CD4-positive, alpha-beta T cell (primary cell): Measurements from ENCODE around the gene ITGA6. TPM values are rescaled to one million over a fixed set of nuclear protein-coding genes. Genes with fewer than 3 reads are reported as not detected.

Experiments
- ATAC-seq: fragments of 200-7000 bp; cut with Tn5 transposase; one replicate; pipeline ENCODE4 v1.10.0; 2022; ENCODE audit warnings: mild to moderate bottlenecking; ENCODE audit not compliant: poor library complexity
- CTCF ChIA-PET: fragments of 350-600 bp; sonication (Branson Sonifier 250); formaldehyde crosslinking; loops from one replicate; lab custom pipeline; 2021; ENCODE audit warnings: antibody characterized with exemption, inconsistent platforms; lab: Charles Lee
- POLR2A ChIA-PET: fragments of 350-600 bp; sonication (Branson Sonifier 250); formaldehyde crosslinking; loops from one replicate; lab custom pipeline; 2021; ENCODE audit warnings: antibody characterized with exemption, inconsistent platforms; lab: Charles Lee
- DNase-seq, 14 experiments: peaks; one replicate each; pipeline ENCODE4 v3.0.0-alpha.2; 2013 to 2020; ENCODE audit warnings: mixed read lengths in 2 of 14
- H3K27ac ChIP-seq, 2 donors: one replicate each; pipeline versions ENCODE4 v1.5.1 to v1.7.0; 2013; ENCODE audit warnings: low read length in 2 of 2, low read depth in 1 of 2, mild to moderate bottlenecking in 1 of 2
- H3K27me3 ChIP-seq, 2 experiments: 1 replicate in 1 of 2; 2 replicates in 1 of 2; pipeline versions ENCODE4 v1.6.1 to v1.7.0; 2013; ENCODE audit warnings: low read length in 2 of 2, control low read depth in 1 of 2, mild to moderate bottlenecking in 1 of 2, moderate library complexity in 1 of 2; ENCODE audit not compliant: insufficient read depth in 2 of 2, control insufficient read depth in 1 of 2
- H3K36me3 ChIP-seq: one replicate; pipeline ENCODE4 v1.6.1; 2013; ENCODE audit warnings: low read length, control low read depth; ENCODE audit not compliant: insufficient read depth
- H3K4me1 ChIP-seq: one replicate; pipeline ENCODE4 v1.6.1; 2013; ENCODE audit warnings: low read length, control low read depth; ENCODE audit not compliant: insufficient read depth
- H3K4me3 ChIP-seq: one replicate; pipeline ENCODE4 v1.5.1; 2013; ENCODE audit warnings: mild to moderate bottlenecking, low read length, moderate library complexity
- H3K9me3 ChIP-seq, 2 experiments: 1 replicate in 1 of 2; 2 replicates in 1 of 2; pipeline versions ENCODE4 v1.6.1 to v1.7.0; 2013; ENCODE audit warnings: low read length in 2 of 2, mild to moderate bottlenecking in 2 of 2, control low read depth in 1 of 2, moderate library complexity in 1 of 2; ENCODE audit not compliant: control insufficient read depth in 1 of 2, insufficient read depth in 1 of 2
- H3K27ac Mint-ChIP-seq: one replicate; pipeline ENCODE4 v1.8.0; 2020; ENCODE audit warnings: mixed read lengths
- H3K27me3 Mint-ChIP-seq: one replicate; pipeline ENCODE4 v1.8.0; 2021; ENCODE audit warnings: mixed read lengths
- H3K36me3 Mint-ChIP-seq: one replicate; pipeline ENCODE4 v1.8.0; 2021; ENCODE audit warnings: low read depth, mixed read lengths
- H3K4me1 Mint-ChIP-seq: one replicate; pipeline ENCODE4 v1.8.0; 2021; ENCODE audit warnings: low read depth, mixed read lengths
- H3K4me3 Mint-ChIP-seq: one replicate; pipeline ENCODE4 v1.8.0; 2020; ENCODE audit warnings: mild to moderate bottlenecking, mixed read lengths
- H3K9me3 Mint-ChIP-seq: one replicate; pipeline ENCODE4 v1.8.0; 2020; ENCODE audit warnings: mixed read lengths
- CTCF ChIP-seq: fragments of 200-600 bp; IDR thresholded peaks from one replicate; pipeline ENCODE4 v1.8.0; 2022; ENCODE audit warnings: antibody characterized with exemption, mild to moderate bottlenecking
- intact Hi-C, 2 experiments: fragments of 100-400 bp; cut with DNase I in 1 of 2; cut with micrococcal nuclease in 1 of 2; formaldehyde crosslinking; loops; one replicate each; pipeline versions ENCODE4 v1.15.1 to v1.9.0; 2023 to 2025; cut with DNase I, micrococcal nuclease
- total RNA-seq, 174 experiments: library from RNA in 2 of 174; stranded (reverse) in 2 of 174; gene quantifications; one replicate each; pipeline ENCODE4 v1.2.3 and lab custom pipeline; 2021 to 2026

ITGA6 gene
- total RNA-seq, 2 experiments from 2014 or later = 53.5 to 58.0 TPM

GRCh38 chr2:172513524-172513900 is 86.1 kb downstream of the ITGA6 start:
- no peak for TF ChIP-seq CTCF
- ATAC-seq = no peak
- peaks cover 19 to 22% of the 10 kb centered on the region in 2 experiments for H3K9me3 ChIP-seq
- DNase-seq = no peak
- H3K27me3 Mint-ChIP-seq = no peaks in the 10 kb centered on the region
- ChIA-PET CTCF (no interaction called here), POLR2A (interaction anchor here (5.0 kb wide), 1 partner anchor 16 kb away, joined by 23 read pairs; no protein-coding TSS in a partner anchor)
- H3K9me3 Mint-ChIP-seq = no peaks in the 10 kb centered on the region
- no peaks in the 10 kb centered on the region for H3K27me3 ChIP-seq
- peaks cover 30% of the 10 kb centered on the region for H3K4me1 Mint-ChIP-seq
- H3K4me1 ChIP-seq = peaks cover 10% of the 10 kb centered on the region
- intact Hi-C loops = no loop called here
- H3K36me3 ChIP-seq = no peaks in the 10 kb centered on the region
- no peak overlapping the region for H3K4me3 Mint-ChIP-seq
- no peak overlapping the region for H3K27ac ChIP-seq
- H3K27ac Mint-ChIP-seq = no peak overlapping the region
- no peak overlapping the region for H3K4me3 ChIP-seq
- H3K36me3 Mint-ChIP-seq = peaks cover 46% of the 10 kb centered on the region

GRCh38 chr2:172513935-172514586 is 86.7 kb downstream of the ITGA6 start:
- H3K4me1 Mint-ChIP-seq = peaks cover 24% of the 10 kb centered on the region
- TF ChIP-seq CTCF = no peak

GRCh38 chr2:172516299-172516698 is 88.9 kb downstream of the ITGA6 start:
- POLR2A ChIA-PET = no interaction called here
- peaks cover 19 to 36% of the 10 kb centered on the region in 2 experiments for H3K9me3 ChIP-seq
- Mint-ChIP-seq H3K36me3 (peaks cover 46% of the 10 kb centered on the region), H3K4me1 (peaks cover 5% of the 10 kb centered on the region), H3K9me3 (peaks cover 7% of the 10 kb centered on the region), H3K4me3 (no peak overlapping the region), H3K27ac (no peak overlapping the region), H3K27me3 (no peaks in the 10 kb centered on the region)
- TF ChIP-seq CTCF = no peak
- no peak overlapping the region for H3K4me3 ChIP-seq
- no peaks in the 10 kb centered on the region for H3K36me3 ChIP-seq
- peaks cover 4% of the 10 kb centered on the region for H3K4me1 ChIP-seq
- intact Hi-C loops = no loop called here
- no peaks in the 10 kb centered on the region for H3K27me3 ChIP-seq
- H3K27ac ChIP-seq = no peak overlapping the region
- peak in 1 of 14 experiments; percentile 29 for DNase-seq
- CTCF ChIA-PET = interaction anchor here (0.6 to 0.8 kb wide), 2 partner anchors 17 to 75 kb away, joined by 3 read pairs; no protein-coding TSS in a partner anchor
- no peak for ATAC-seq

More at GRCh38 chr2:172513935-172514586, 86.7 kb downstream of the ITGA6 start:
- no peak overlapping the region for H3K4me3 Mint-ChIP-seq
- Histone ChIP-seq H3K27ac (no peak overlapping the region), H3K36me3 (no peaks in the 10 kb centered on the region), H3K4me1 (peaks cover 10% of the 10 kb centered on the region), H3K9me3 (peaks cover 19 to 23% of the 10 kb centered on the region in 2 experiments), H3K27me3 (no peaks in the 10 kb centered on the region), H3K4me3 (no peak overlapping the region)
- H3K27ac Mint-ChIP-seq = no peak overlapping the region
- no peak for DNase-seq
- POLR2A ChIA-PET = interaction anchor here (5.0 kb wide), 1 partner anchor 17 kb away, joined by 23 read pairs; no protein-coding TSS in a partner anchor
- no peaks in the 10 kb centered on the region for H3K9me3 Mint-ChIP-seq
- CTCF ChIA-PET = no interaction called here
- H3K36me3 Mint-ChIP-seq = peaks cover 41% of the 10 kb centered on the region
- ATAC-seq = no peak
- no peaks in the 10 kb centered on the region for H3K27me3 Mint-ChIP-seq
- intact Hi-C loops = loop anchor here in 1 of 2 experiments (1.0 kb wide), 1 partner anchor 13 kb away; no protein-coding TSS in a partner anchor
